ENCODE measurements around the gene MPPED2.

MPPED2 gene

GRCh38 chr11:30406978-30407762 is 179.0 kb downstream of the MPPED2 start:
- DNase-seq, result no peak

DNA sequence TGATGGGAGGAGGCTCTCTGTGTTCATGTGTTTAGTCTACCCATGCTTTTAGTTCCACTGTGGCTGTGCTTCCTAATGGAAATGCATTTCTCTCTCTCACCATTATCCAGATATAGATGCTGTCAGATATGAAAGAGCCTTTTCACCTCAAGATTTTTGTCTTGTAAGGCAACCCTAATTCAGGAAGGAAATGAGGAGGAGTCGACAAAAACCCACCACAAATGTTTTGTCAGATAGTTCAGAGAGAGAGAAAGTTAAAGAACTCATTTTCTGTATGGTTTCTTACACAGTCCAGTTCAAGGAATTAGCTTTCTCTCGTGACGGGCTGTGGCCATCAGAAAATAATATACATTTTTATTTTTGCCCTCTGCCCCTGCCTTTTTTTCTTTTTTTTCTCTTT is 180.8 kb downstream of the MPPED2 start:
- DNase-seq, result no peak

DNA sequence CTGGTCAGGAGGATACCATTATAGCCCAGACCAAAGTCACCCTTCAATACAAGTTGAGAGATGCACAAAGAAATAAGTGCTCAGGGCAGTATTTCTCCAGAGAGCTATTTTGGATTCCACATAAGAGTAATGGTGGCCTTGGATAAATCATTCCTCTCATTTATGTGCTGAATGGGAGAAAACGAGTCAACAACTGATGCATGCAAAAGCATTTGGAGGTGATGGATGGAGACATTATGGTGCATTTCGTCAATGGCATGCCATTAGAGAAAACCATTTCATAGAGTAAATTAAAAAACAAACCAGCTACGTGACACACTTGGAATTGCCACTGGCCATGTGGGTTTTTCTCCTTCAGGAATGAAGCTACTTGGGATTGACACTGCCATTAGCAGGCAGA is 182.0 kb downstream of the MPPED2 start:
- DNase-seq, result no peak

DNA sequence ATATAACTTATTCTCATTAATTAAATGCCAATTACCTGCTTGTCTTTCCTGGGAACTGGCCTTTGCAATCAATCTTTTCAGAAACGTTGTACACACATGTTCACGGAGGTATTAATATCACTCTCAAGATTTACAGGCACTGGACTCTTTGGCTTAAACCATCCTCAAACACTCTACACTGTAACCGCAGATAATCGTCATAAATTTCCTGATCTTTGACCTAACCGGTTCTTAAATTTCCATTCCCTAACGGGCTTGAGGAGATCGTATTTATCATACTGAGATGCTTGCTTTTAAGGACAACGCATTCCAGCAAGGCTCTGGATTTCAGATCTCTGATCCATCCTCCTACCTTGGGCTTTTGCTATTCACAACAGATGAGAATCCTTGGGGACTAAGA is 190.4 kb downstream of the MPPED2 start:
- no peak for DNase-seq

DNA sequence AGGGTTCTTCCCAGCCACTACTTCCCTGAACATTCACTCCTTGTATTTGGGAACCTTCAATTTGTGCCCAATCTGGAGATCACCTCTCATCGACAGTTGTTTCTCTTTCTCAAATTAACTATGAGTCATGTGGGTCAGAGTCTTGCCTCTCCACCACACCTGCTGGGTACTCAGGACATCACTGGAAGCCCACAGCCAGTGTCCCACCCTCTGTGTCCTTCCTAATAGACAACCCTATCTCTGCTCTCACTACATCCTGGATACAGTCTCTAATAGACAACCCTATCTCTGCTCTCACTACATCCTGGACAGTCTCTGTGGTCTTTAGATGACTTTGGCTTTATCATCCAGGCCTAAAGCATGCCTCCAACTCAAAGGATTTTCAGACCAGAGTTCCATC is 193.1 kb downstream of the MPPED2 start:
- no peak for DNase-seq

DNA sequence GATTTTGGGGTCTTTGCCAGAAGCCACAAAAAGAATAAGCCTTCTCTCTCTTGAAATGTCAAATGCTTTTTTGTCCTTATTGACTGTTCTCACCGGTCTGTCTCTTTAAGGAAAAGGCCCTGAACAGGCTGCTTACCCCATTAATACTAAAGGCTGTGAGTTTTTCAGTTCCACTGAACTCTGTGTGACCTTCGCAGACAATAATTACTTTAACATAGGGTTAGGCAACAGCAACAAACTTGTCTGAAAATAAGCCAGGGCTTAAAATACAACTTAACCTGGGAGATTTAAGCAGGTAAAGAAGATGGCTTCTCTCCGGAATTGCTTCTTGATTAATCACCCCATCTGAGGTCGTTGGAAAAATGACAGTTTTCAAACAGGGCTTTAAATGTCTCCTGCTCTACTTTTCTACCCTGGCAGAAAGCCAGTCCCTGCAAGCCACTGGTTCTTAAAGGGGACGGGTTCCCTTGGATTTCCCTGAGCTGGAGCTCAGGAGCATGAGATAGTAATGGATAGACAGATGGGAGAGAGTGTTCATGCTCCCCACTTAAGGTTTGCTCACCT is 193.8 kb downstream of the MPPED2 start:
- DNase-seq, result no peak

GRCh38 chr11:30388957-30389356 is 197.2 kb downstream of the MPPED2 start:
- no peak for DNase-seq

GRCh38 chr11:30387891-30388861 is 198.0 kb downstream of the MPPED2 start:
- DNase-seq, result no peak

DNA sequence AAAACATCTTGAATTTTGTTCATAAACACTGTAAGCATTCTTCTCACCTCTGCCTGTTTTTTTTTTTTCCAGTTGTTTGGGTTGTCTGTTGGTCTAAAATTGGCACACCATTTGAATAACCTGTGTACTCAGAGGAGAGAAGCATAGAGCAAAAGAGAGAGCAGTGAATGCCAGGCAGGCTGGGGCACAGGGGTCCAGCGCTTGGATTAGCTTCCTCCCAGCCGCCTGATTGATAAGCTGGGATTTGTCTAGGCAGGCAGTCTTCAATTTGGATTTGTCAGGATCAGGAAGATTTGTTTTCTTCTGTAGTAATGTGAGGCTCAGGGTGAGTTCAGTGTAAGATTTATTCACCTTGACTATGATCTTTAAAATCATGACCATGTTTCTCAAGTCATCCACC is 204.3 kb downstream of the MPPED2 start:
- DNase-seq, result no peak

- no peak for DNase-seq
Observed at GRCh38 chr11:30380846-30381245, 205.3 kb downstream of the MPPED2 start.

- no peak for DNase-seq
Observed at GRCh38 chr11:30377347-30377746, 208.8 kb downstream of the MPPED2 start.

- no peak for DNase-seq
Observed at GRCh38 chr11:30370164-30370563, 216.0 kb downstream of the MPPED2 start.

DNA sequence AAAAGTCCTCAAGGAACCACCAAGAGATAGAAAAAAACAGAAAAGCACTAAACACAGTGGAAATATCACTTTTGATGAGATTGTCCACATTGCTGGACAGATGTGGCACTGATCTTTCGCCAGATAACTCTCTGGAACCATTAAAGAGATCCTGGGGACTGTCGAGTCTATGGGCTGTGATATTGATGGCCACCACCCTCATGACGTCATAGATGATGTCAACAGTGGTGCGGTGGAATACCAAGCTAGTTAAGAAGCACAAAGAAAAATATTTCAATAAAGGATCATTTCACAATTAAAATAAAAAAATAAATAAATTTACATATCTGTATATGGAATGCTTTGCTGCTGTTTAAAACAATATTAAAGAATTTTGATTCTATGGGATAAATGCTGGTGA is 217.8 kb downstream of the MPPED2 start:
- DNase-seq, result no peak

- no peak for DNase-seq
Observed at GRCh38 chr11:30365793-30366517, 220.2 kb downstream of the MPPED2 start.

DNA sequence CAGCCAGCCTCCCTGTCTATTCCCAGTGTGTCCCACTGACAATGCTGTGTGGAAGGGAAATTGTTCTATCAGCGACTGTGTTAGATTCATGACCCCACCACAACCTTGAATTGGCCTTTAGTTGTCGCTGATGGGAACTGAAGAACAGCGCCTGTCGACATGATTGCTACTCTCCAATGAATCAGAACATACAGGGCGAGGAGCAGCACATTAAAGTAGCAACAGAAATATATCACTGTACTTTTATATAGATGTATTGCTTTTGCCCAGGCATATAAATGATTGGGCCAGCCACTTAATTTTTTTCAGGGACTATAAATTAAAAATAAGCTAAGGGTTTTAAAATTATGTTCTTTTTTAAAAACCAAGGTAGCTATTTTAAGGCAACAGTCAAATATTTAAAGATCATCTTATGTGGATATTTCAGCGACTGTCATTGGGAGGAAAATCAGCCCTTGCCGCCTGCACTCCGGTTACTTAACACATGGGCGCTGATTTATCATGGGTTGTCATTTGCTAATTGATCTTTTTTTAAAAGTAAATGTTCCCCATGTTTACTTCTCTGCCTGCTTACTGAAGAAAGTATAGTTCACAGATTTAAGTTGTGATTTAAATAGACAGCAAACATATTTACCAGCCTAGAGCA is 221.2 kb downstream of the MPPED2 start:
- DNase-seq, result no peak

DNA sequence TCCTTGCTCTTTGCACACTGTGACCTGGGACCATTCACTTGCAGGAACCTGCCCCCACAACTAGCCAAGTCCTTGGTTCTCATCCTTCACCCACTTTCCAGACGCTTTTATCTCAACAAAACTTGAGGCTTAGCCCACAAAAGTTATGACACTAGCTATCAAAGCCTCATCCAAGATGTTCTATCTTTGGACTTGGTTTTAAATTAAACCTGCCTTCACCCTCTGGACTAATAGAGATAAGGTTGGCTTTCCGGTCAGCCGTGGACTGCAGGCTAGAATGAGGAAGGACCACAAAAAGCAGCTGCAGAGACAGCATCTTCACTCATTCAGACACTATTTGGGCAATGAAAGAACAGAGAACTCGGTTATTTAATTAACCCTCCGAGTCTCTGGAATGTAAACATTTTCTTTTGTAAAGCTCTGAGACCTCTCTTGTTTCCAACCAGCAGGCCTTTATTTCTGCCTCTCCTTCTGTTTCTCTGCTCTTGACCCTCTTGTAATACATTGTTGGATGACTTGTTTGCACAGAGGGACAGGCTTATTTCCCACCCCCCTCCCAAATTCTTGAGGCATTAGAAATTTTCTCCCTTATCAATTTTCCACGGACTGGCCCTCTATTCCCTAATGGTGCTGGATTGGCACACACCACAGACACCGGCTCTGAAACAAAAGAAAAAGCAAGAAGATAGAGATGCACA is 221.9 kb downstream of the MPPED2 start:
- no peak for DNase-seq

DNA sequence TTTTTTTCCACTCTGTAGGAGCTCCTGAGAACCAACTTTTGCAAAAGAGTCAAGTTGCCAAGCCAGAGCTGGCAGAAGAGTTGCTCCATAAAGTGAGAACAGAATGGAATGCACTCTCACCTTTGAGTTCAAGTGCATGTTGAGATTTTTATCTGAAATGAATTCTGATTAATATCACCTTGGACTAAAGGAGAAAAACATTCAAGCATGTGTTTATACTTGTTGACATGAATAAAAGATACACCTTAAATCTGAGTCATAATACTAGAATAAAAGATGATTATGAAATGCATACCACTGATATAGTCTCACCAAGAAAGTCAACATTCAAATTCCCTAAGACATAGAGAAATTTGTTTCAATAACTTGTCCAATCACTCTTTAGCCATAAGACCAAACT is 225.4 kb downstream of the MPPED2 start:
- DNase-seq, result no peak

All from T1000 (cell line).